RWPE1 (cell line): Measurements from ENCODE around the gene PCTP.

Source experiments
- CTCF ChIA-PET: fragments of 350-600 bp; sonication (Branson Sonifier 250); formaldehyde crosslinking; extraction: SDS; loops from one replicate; lab custom pipeline; 2021; lab: Yijun Ruan, JAX
- POLR2A ChIA-PET: fragments of 400-600 bp; formaldehyde crosslinking; extraction: SDS; loops from one replicate; lab custom pipeline; 2020; ENCODE audit warnings: antibody characterized with exemption; ENCODE audit not compliant: low non-redundant PET; lab: Yijun Ruan, JAX
- DNase-seq: peaks from one replicate; pipeline ENCODE4 v3.0.0; 2012; ENCODE audit warnings: low spot score
- H3K27ac ChIP-seq: fragments of 450-650 bp; 2 replicates; pipeline ENCODE4 v1.5.1; 2017
- TF ChIP-seq, protein P1 (sequence below): fragments of 450-650 bp; conservative IDR thresholded peaks from 2 replicates; pipeline ENCODE4 v1.5.1; 2017; ENCODE audit warnings: low read depth, mild to moderate bottlenecking

PCTP gene

GRCh38 chr17:55793272-55793671, 42.4 kb downstream of the PCTP start:
- DNase-seq = no peak
- no peak overlapping the region for H3K27ac ChIP-seq
- TF ChIP-seq, protein P1, sequence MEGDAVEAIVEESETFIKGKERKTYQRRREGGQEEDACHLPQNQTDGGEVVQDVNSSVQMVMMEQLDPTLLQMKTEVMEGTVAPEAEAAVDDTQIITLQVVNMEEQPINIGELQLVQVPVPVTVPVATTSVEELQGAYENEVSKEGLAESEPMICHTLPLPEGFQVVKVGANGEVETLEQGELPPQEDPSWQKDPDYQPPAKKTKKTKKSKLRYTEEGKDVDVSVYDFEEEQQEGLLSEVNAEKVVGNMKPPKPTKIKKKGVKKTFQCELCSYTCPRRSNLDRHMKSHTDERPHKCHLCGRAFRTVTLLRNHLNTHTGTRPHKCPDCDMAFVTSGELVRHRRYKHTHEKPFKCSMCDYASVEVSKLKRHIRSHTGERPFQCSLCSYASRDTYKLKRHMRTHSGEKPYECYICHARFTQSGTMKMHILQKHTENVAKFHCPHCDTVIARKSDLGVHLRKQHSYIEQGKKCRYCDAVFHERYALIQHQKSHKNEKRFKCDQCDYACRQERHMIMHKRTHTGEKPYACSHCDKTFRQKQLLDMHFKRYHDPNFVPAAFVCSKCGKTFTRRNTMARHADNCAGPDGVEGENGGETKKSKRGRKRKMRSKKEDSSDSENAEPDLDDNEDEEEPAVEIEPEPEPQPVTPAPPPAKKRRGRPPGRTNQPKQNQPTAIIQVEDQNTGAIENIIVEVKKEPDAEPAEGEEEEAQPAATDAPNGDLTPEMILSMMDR = no peak
- POLR2A ChIA-PET = no interaction called here
- CTCF ChIA-PET = no interaction called here

- TF ChIP-seq, protein P1 = no peak
- POLR2A ChIA-PET = no interaction called here
Measured at GRCh38 chr17:55794725-55795482, 44.1 kb downstream of the PCTP start.

DNA sequence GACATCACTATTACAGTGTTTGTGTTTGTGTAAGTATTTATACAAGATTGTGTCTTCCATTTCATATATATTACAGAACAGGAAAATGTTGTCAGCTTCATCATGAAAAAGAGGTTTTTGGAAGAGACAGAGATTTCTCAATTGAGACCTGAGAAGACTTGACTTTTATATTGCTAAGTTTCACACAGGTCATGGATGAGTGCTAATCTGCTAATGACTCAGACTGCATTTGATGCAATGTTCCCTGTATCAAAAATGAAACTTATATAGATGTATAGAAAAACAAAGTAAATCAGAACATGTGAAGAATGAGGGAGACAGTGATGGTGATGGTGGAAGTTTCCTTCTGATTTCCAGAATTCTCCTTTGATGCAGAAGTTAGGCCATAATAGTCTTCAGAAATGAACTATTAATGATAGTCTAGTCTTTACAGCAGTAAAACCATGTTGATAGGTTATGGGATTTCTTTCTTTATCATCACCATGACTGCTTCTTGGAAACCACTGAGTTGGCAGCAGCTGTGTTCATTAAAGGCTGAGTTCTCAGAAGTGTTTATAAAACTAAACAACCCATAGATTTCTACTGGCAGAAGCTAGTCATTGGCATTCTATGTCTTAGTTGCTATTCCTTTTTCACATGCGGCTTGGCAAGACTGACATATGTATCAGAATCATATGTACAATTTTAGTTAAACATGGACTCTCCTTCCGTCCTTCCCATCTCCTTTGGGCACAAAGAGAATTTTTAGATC, 56.1 kb downstream of the PCTP start:
- CTCF ChIA-PET = no interaction called here
- DNase-seq = no peak
- POLR2A ChIA-PET = no interaction called here
- TF ChIP-seq, protein P1 = no peak
- H3K27ac ChIP-seq = no peak overlapping the region

More at GRCh38 chr17:55794725-55795482, 44.1 kb downstream of the PCTP start:
- DNase-seq = no peak
- CTCF ChIA-PET = no interaction called here
- H3K27ac ChIP-seq = no peak overlapping the region

DNA sequence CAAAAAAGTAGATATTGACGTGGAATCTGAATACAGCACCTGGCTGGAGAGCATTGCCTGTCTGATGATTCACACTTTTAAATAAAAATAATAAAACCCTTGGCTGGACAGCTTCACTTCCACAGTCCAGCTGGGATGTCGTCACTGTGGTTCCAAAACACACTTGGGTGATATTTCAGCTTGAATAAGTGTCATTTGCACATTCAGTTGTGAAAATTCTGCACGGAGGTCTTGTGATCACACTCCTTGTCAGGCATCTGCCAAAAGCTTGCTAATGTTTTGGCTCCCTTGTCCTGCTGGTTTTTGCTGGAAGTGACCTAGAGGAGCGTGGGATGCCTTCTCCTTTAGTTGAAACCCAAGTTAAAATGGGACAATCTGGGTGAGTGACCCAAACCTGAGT, 60.7 kb downstream of the PCTP start:
- CTCF ChIA-PET = no interaction called here
- POLR2A ChIA-PET = no interaction called here
- H3K27ac ChIP-seq = no peak overlapping the region
- TF ChIP-seq, protein P1 = no peak
- DNase-seq = no peak

- no peak overlapping the region for H3K27ac ChIP-seq
- ChIA-PET POLR2A (no interaction called here), CTCF (no interaction called here)
- no peak for DNase-seq
- TF ChIP-seq, protein P1 = no peak
Measured at GRCh38 chr17:55812323-55812722, 61.5 kb downstream of the PCTP start.

DNA sequence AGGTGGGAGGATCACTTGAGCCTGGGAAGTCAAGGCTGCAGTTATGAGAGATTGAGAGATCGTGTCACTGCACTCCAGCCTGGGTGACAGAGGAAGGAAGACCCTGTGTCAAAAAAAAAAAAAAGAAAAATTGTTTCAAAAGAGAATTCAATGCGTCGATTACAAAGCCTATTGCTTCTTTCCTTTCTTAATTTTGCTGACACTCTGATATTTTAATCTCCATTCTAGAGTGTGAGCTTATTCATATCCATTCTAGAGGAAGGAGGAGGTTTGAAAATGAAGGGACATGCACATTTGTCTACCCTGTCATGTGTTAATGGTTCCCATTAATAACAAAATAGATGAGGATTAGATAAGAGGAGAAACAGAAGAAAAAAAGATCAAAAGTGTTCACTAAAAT, 63.1 kb downstream of the PCTP start:
- no peak for DNase-seq
- TF ChIP-seq, protein P1 = no peak
- ChIA-PET CTCF (no interaction called here), POLR2A (no interaction called here)
- no peak overlapping the region for H3K27ac ChIP-seq
